Lower leg skin (tissue), 3 donors: Measurements from ENCODE around the gene WDR91.

Experiments used
- CTCF ChIP-seq, 3 donors: fragments of 450-650 bp; IDR thresholded peaks; one replicate each; pipeline ENCODE4 v1.5.1; 2016; ENCODE audit warnings: antibody characterized with exemption in 3 of 3, mild to moderate bottlenecking in 3 of 3, moderate library complexity in 2 of 3
- POLR2A ChIP-seq, 2 donors: fragments of 450-650 bp; IDR thresholded peaks; one replicate each; pipeline ENCODE4 v1.6.1; 2016 to 2017; ENCODE audit warnings: antibody characterized with exemption in 2 of 2, mild to moderate bottlenecking in 1 of 2, moderate library complexity in 1 of 2

- TF ChIP-seq CTCF (IDR thresholded peaks at IDR 0.05) = no peak
- no peak for TF ChIP-seq POLR2A (IDR thresholded peaks at IDR 0.05)
Observed at GRCh38 chr7:135159359-135160085, 51.8 kb downstream of the WDR91 start.
